Pericardium fibroblast (primary cell): ENCODE measurements around the gene ADAM15. TPM values are rescaled to one million over a fixed set of nuclear protein-coding genes. Genes with fewer than 3 reads are reported as not detected.

ENCODE experiments used
- total RNA-seq: library from RNA; depleted of rRNA; stranded (reverse); fragments of >200 nt; gene quantifications from 2 replicates; pipeline ENCODE4 v1.2.3, GENCODE V29; 2015

Gene ADAM15, protein sequence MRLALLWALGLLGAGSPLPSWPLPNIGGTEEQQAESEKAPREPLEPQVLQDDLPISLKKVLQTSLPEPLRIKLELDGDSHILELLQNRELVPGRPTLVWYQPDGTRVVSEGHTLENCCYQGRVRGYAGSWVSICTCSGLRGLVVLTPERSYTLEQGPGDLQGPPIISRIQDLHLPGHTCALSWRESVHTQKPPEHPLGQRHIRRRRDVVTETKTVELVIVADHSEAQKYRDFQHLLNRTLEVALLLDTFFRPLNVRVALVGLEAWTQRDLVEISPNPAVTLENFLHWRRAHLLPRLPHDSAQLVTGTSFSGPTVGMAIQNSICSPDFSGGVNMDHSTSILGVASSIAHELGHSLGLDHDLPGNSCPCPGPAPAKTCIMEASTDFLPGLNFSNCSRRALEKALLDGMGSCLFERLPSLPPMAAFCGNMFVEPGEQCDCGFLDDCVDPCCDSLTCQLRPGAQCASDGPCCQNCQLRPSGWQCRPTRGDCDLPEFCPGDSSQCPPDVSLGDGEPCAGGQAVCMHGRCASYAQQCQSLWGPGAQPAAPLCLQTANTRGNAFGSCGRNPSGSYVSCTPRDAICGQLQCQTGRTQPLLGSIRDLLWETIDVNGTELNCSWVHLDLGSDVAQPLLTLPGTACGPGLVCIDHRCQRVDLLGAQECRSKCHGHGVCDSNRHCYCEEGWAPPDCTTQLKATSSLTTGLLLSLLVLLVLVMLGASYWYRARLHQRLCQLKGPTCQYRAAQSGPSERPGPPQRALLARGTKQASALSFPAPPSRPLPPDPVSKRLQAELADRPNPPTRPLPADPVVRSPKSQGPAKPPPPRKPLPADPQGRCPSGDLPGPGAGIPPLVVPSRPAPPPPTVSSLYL
- 94.3 and 109 TPM in 2 replicates for total RNA-seq

GRCh38 chr1:155050560-155051341, at the start of gene ADAM15:
Gene ADAM15, plus strand, starts transcription at chr1:155051316. Its CDS starts 71 bp downstream, at chr1:155051387.

DNA sequence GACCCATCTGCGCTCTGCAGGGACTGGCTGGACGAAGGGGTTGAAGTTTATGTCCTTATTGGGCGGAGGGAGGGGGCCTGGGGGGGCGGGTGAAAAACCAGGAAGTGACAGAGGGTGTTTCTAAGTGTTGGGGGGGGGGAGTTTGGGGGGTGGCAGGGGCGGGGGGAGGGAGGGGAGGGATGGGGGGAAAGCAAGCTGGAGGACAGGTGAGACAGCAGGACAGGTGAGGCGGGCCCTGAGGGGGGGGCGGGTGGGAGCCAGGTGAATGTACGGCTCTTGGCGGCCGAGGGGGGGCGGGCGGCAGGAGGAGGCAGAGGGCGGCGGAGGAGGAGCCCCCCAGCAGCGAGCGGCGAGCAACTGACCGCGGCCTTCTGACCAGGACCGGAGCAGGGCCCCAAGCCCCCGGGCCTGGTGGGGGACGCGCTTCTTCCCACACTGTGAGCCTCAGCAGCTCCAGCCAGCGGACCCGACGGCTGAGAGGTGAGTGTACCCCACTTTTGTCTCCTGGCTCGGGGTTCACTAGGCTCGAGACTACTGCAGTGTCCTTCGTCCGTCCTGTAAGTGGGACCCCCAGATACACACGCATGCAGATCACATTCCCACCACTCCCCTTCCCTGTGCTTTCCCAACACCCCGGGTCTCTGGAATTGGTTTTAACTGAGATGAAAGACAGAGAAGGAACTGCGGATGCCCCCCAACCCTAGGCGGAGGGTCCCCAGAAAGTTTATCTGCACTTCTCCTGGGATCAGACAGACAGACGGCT, 48.5 kb upstream of the ADAM15 start, which contains the start of gene ZBTB7B:
ZBTB7B (plus strand) TSS at position 339 of the 763 bp plus-strand sequence. CDS start 11,859 bp downstream, outside the sequence.

GRCh38 chr1:155033524-155033923, 17.6 kb upstream of the ADAM15 start, which contains the start of the genes DCST1 and DCST2:
Gene DCST1, plus strand, starts transcription at chr1:155033824. Its CDS starts 213 bp downstream, at chr1:155034037.
Gene DCST2, minus strand, starts transcription at chr1:155033781. Its CDS starts 80 bp downstream, at chr1:155033701.

GRCh38 chr1:155063550-155064110, 12.5 kb downstream of the ADAM15 start, which contains the start of gene EFNA4:
Gene EFNA4, plus strand, starts transcription at chr1:155063740. Its CDS starts 84 bp downstream, at chr1:155063824.

GRCh38 chr1:155078469-155079209, 27.5 kb downstream of the ADAM15 start, which contains the start of gene EFNA3:
Gene EFNA3, plus strand, starts transcription at chr1:155078837. Its CDS starts 105 bp downstream, at chr1:155078942.

Other genes with a start within 250 kb of the ADAM15 start
- gene KCNN3, start 181.0 kb upstream of the ADAM15 start, total RNA-seq: 0.09 and 0.12 TPM in 2 replicates
- gene PMVK, start 114.6 kb upstream of the ADAM15 start, total RNA-seq: 6.3 and 12.3 TPM in 2 replicates
- gene PBXIP1, start 95.2 kb upstream of the ADAM15 start, total RNA-seq: 55.8 and 72.9 TPM in 2 replicates
- 11.3 and 18.2 TPM in 2 replicates for gene PYGO2, start 89.5 kb upstream of the ADAM15 start, total RNA-seq
- gene SHC1, start 80.6 kb upstream of the ADAM15 start, total RNA-seq: 188 and 214 TPM in 2 replicates
- 22.6 and 36.2 TPM in 2 replicates for gene CKS1B, start 76.6 kb upstream of the ADAM15 start, total RNA-seq
- gene FLAD1, start 68.0 kb upstream of the ADAM15 start, total RNA-seq: 18.4 and 18.5 TPM in 2 replicates
- not detected in 2 replicates for gene LENEP, start 57.7 kb upstream of the ADAM15 start, total RNA-seq
- 12.3 and 21.6 TPM in 2 replicates for gene ZBTB7B, start 48.5 kb upstream of the ADAM15 start, total RNA-seq
- not detected in 2 replicates for gene DCST2, start 17.5 kb upstream of the ADAM15 start, total RNA-seq
- gene DCST1, start 17.5 kb upstream of the ADAM15 start, total RNA-seq: not detected in 2 replicates
- gene EFNA4, start 12.4 kb downstream of the ADAM15 start, total RNA-seq: 7.9 and 9.1 TPM in 2 replicates
- 2.3 and 4.9 TPM in 2 replicates for gene EFNA3, start 27.5 kb downstream of the ADAM15 start, total RNA-seq
- 3.6 and 10.2 TPM in 2 replicates for gene EFNA1, start 76.6 kb downstream of the ADAM15 start, total RNA-seq
- gene SLC50A1, start 84.5 kb downstream of the ADAM15 start, total RNA-seq: 34.8 and 37.5 TPM in 2 replicates
- 35.0 and 39.2 TPM in 2 replicates for gene DPM3, start 89.2 kb downstream of the ADAM15 start, total RNA-seq
- 149 and 159 TPM in 2 replicates for gene KRTCAP2, start 122.0 kb downstream of the ADAM15 start, total RNA-seq
- gene TRIM46, start 122.5 kb downstream of the ADAM15 start, total RNA-seq: 1.1 and 1.3 TPM in 2 replicates
- 23.6 and 32.7 TPM in 2 replicates for gene THBS3, start 156.6 kb downstream of the ADAM15 start, total RNA-seq
- 48.7 and 61.6 TPM in 2 replicates for gene MTX1, start 157.4 kb downstream of the ADAM15 start, total RNA-seq
- 19.4 and 25.4 TPM in 2 replicates for gene ENTREP3, start 204.2 kb downstream of the ADAM15 start, total RNA-seq
- 61.1 and 77.8 TPM in 2 replicates for gene SCAMP3, start 211.0 kb downstream of the ADAM15 start, total RNA-seq
- 20.5 and 21.6 TPM in 2 replicates for gene CLK2, start 222.2 kb downstream of the ADAM15 start, total RNA-seq
- gene HCN3, start 226.1 kb downstream of the ADAM15 start, total RNA-seq: 1.2 and 2.3 TPM in 2 replicates